H1 (cell line): Measurements from ENCODE around the gene WNK3. TPM values are rescaled to one million over a fixed set of nuclear protein-coding genes. Genes with fewer than 3 reads are reported as not detected.

Source experiments
- USF2 ChIP-seq: IDR thresholded peaks from 2 replicates; pipeline ENCODE4 v1.6.1; 2011; ENCODE audit warnings: low read length, improper control_type of control experiment
- polyA plus RNA-seq, 7 experiments: library from polyadenylated mRNA; depleted of rRNA in 3 of 7; stranded (reverse) in 5 of 7; unstranded in 2 of 7; fragments of >200 nt in 5 of 7; fragments of 200-250 nt in 2 of 7; gene quantifications; 1 replicate in 5 of 7; 2 replicates in 1 of 7; 4 replicates in 1 of 7; pipeline versions ENCODE4 v1.2.1 to v1.2.3, GENCODE V29; 2011 to 2013; ENCODE audit warnings: missing spikeins in 2 of 7, mixed read lengths in 2 of 7
- total RNA-seq: library from RNA; stranded (reverse); fragmentation: NEBNext Ultra II Directional; extraction: Animal tissue kit (Norgen Biotek cat#: 25700); gene quantifications from 2 replicates; pipeline ENCODE4 v1.2.1, GENCODE V29; 2021

Gene WNK3
- total and polyA plus RNA-seq, 2 of the 8 experiments (the other 6 are each of a cell fraction or from before 2014, with no cell fraction given): 5.5 to 37.5 TPM

GRCh38 chrX:54407266-54407665, 49.4 kb upstream of the WNK3 start (continued):
- no peak for TF ChIP-seq USF2
